GM23338 (cell line): Measurements from ENCODE around the gene KLKB1. TPM values are rescaled to one million over a fixed set of nuclear protein-coding genes. Genes with fewer than 3 reads are reported as not detected.

ENCODE experiments used
- ATAC-seq: fragments of 200-7000 bp; cut with Tn5 transposase; 3 replicates; pipeline ENCODE4 v1.9.1; 2020
- DNase-seq: peaks from one replicate; pipeline ENCODE4 v3.0.0-alpha.2; 2015; ENCODE audit warnings: low spot score
- H2AFZ ChIP-seq: fragments of 200-600 bp; sonication (generic); 2 replicates; pipeline ENCODE4 v1.8.0; 2016; ENCODE audit warnings: antibody characterized with exemption, mild to moderate bottlenecking, moderate library complexity
- H3F3A ChIP-seq: fragments of 200-600 bp; sonication (generic); replicated peaks from 2 replicates; pipeline ENCODE4 v1.8.0; 2017; ENCODE audit warnings: antibody characterized with exemption, mixed run types, low read depth
- H3K27ac ChIP-seq: fragments of 200-600 bp; sonication (generic); 2 replicates; pipeline ENCODE4 v1.6.1; 2016; ENCODE audit warnings: low read depth
- H3K27me3 ChIP-seq: fragments of 200-600 bp; sonication (generic); 2 replicates; pipeline ENCODE4 v1.8.0; 2016; ENCODE audit warnings: mild to moderate bottlenecking, mixed run types, moderate library complexity; ENCODE audit not compliant: insufficient read depth
- H3K36me3 ChIP-seq: fragments of 200-600 bp; sonication (generic); 2 replicates; pipeline ENCODE4 v1.8.0; 2016; ENCODE audit warnings: mild to moderate bottlenecking; ENCODE audit not compliant: insufficient read depth
- H3K4me1 ChIP-seq: fragments of 200-600 bp; sonication (generic); 2 replicates; pipeline ENCODE4 v1.8.0; 2016; ENCODE audit warnings: mild to moderate bottlenecking, moderate library complexity; ENCODE audit not compliant: insufficient read depth
- H3K4me2 ChIP-seq: fragments of 200-600 bp; sonication (generic); 2 replicates; pipeline ENCODE4 v1.7.1; 2017; ENCODE audit warnings: mixed run types
- H3K4me3 ChIP-seq: fragments of 200-600 bp; sonication (generic); 2 replicates; pipeline ENCODE4 v1.6.1; 2016; ENCODE audit warnings: mixed run types
- H3K79me2 ChIP-seq: fragments of 200-600 bp; sonication (generic); replicated peaks from 2 replicates; pipeline ENCODE4 v1.8.0; 2017; ENCODE audit warnings: mild to moderate bottlenecking; ENCODE audit not compliant: insufficient read depth
- H3K9me2 ChIP-seq: fragments of 200-600 bp; sonication (generic); 2 replicates; pipeline ENCODE4 v1.8.0; 2017; ENCODE audit not compliant: insufficient read depth
- H4K20me1 ChIP-seq: fragments of 200-600 bp; sonication (generic); replicated peaks from 2 replicates; pipeline ENCODE4 v1.8.0; 2017; ENCODE audit warnings: mild to moderate bottlenecking; ENCODE audit not compliant: insufficient read depth
- H3K27ac Mint-ChIP-seq: 2 replicates; pipeline ENCODE4 v1.8.0; 2020; ENCODE audit warnings: inconsistent platforms, mild to moderate bottlenecking, moderate library complexity, mixed read lengths
- H3K27me3 Mint-ChIP-seq: 3 replicates; pipeline ENCODE4 v1.8.0; 2022; ENCODE audit warnings: low read depth, mild to moderate bottlenecking, moderate library complexity, mixed read lengths, inconsistent platforms; ENCODE audit not compliant: insufficient read depth, poor library complexity
- H3K36me3 Mint-ChIP-seq: 3 replicates; pipeline ENCODE4 v1.8.0; 2021; ENCODE audit warnings: low read depth, mild to moderate bottlenecking, inconsistent platforms, moderate library complexity, mixed read lengths
- H3K4me1 Mint-ChIP-seq: 3 replicates; pipeline ENCODE4 v1.8.0; 2020; ENCODE audit warnings: mild to moderate bottlenecking, inconsistent platforms, mixed read lengths
- H3K4me3 Mint-ChIP-seq: 3 replicates; pipeline ENCODE4 v1.8.0; 2021; ENCODE audit warnings: moderate library complexity, mild to moderate bottlenecking, inconsistent platforms, mixed read lengths
- H3K9me3 Mint-ChIP-seq: 3 replicates; pipeline ENCODE4 v1.8.0; 2020; ENCODE audit warnings: moderate library complexity, mild to moderate bottlenecking, inconsistent platforms, mixed read lengths
- CREB1 ChIP-seq: fragments of 250-450 bp; sonication (Bioruptor Pico); IDR thresholded peaks from 2 replicates; pipeline ENCODE4 v1.5.0; 2020; ENCODE audit warnings: low read depth, mild to moderate bottlenecking, moderate library complexity
- EZH2 ChIP-seq: fragments of 200-600 bp; sonication (generic); IDR thresholded peaks from one replicate; pipeline ENCODE4 v1.8.0; 2017; ENCODE audit warnings: antibody characterized with exemption, mild to moderate bottlenecking, low read depth; ENCODE audit not compliant: unreplicated experiment
- EZH2phosphoT487 ChIP-seq: fragments of 200-600 bp; sonication (generic); IDR thresholded peaks from one replicate; pipeline ENCODE4 v1.8.1; 2018; ENCODE audit warnings: antibody characterized with exemption; ENCODE audit not compliant: unreplicated experiment
- JUNB ChIP-seq: IDR thresholded peaks from one replicate; pipeline ENCODE4 v1.6.1; 2016; ENCODE audit warnings: antibody characterized with exemption; ENCODE audit not compliant: unreplicated experiment
- NANOG ChIP-seq: IDR thresholded peaks from 2 replicates; pipeline ENCODE4 v1.6.1; 2016; ENCODE audit warnings: antibody characterized with exemption, borderline replicate concordance
- POLR2AphosphoS5 ChIP-seq: IDR thresholded peaks from 2 replicates; pipeline ENCODE4 v1.6.1; 2016; ENCODE audit warnings: antibody characterized with exemption, low read depth
- REST ChIP-seq: IDR thresholded peaks from one replicate; pipeline ENCODE4 v1.6.1; 2018; ENCODE audit warnings: antibody characterized with exemption; ENCODE audit not compliant: unreplicated experiment
- STAT1 ChIP-seq: IDR thresholded peaks from one replicate; pipeline ENCODE4 v1.6.1; 2016; ENCODE audit warnings: antibody characterized with exemption; ENCODE audit not compliant: unreplicated experiment
- ZNF114 ChIP-seq: fragments of 250-450 bp; sonication (Bioruptor Pico); IDR thresholded peaks from 2 replicates; pipeline ENCODE4 v1.5.0; 2020; ENCODE audit warnings: mild to moderate bottlenecking, moderate library complexity
- polyA plus RNA-seq: library from polyadenylated mRNA; unstranded; fragments of >200 nt; fragmentation: Nextera tagmentation; extraction: Ambion mirVana; gene quantifications from 2 replicates; pipeline ENCODE4 v1.2.1, GENCODE V29; 2016
- total RNA-seq: library from RNA; depleted of rRNA; stranded (reverse); fragments of >200 nt; shearing (Covaris generic); gene quantifications from 2 replicates; pipeline ENCODE4 v1.2.3, GENCODE V29; 2014
- TF ChIP-seq, protein P1 (sequence below): IDR thresholded peaks from 2 replicates; pipeline ENCODE4 v1.6.1; 2016; ENCODE audit warnings: antibody characterized with exemption
- TF ChIP-seq, protein P2 (sequence below), 2 experiments: fragments of 200-600 bp in 1 of 2; sonication (generic) in 1 of 2; conservative IDR thresholded peaks; 2 replicates each; pipeline versions ENCODE4 v1.5.1 to v1.6.1; 2016 to 2017; ENCODE audit warnings: antibody characterized with exemption in 2 of 2, low read depth in 2 of 2, mild to moderate bottlenecking in 2 of 2, moderate library complexity in 1 of 2

KLKB1 gene
- total and polyA plus RNA-seq, 2 experiments from 2014 or later = 8.6 to 10.9 TPM

GRCh38 chr4:186283311-186283710, 56.0 kb downstream of the KLKB1 start:
- no peak overlapping the region for H3K27ac Mint-ChIP-seq
- H3K9me3 Mint-ChIP-seq = no peaks in the 10 kb centered on the region

More at GRCh38 chr4:186283311-186283710, 56.0 kb downstream of the KLKB1 start:
- Mint-ChIP-seq H3K27me3 (peaks cover 2% of the 10 kb centered on the region), H3K4me3 (no peak overlapping the region), H3K36me3 (no peaks in the 10 kb centered on the region), H3K4me1 (peaks cover 3% of the 10 kb centered on the region; the same call in 2 of the 3 replicates)
- H3K4me3 ChIP-seq = no peak overlapping the region
- H3K27ac ChIP-seq = no peak overlapping the region
- DNase-seq = no peak
- no peaks in the 10 kb centered on the region for H3F3A ChIP-seq
- H3K27me3 ChIP-seq = no peaks in the 10 kb centered on the region
- peak overlapping the region; percentile 72 for H2AFZ ChIP-seq
- H3K4me1 ChIP-seq = no peaks in the 10 kb centered on the region
- H3K36me3 ChIP-seq = no peaks in the 10 kb centered on the region
- no peaks in the 10 kb centered on the region for H3K79me2 ChIP-seq
- no peak for ATAC-seq
- no peaks in the 10 kb centered on the region for H4K20me1 ChIP-seq
- no peaks in the 10 kb centered on the region for H3K9me2 ChIP-seq
- TF ChIP-seq NANOG = no peak
- TF ChIP-seq ZNF114 (CRISPR knock-in tag) = no peak
- no peak for TF ChIP-seq POLR2AphosphoS5
- TF ChIP-seq EZH2 = no peak
- TF ChIP-seq CREB1 (CRISPR knock-in tag) = no peak
- TF ChIP-seq, protein P1, sequence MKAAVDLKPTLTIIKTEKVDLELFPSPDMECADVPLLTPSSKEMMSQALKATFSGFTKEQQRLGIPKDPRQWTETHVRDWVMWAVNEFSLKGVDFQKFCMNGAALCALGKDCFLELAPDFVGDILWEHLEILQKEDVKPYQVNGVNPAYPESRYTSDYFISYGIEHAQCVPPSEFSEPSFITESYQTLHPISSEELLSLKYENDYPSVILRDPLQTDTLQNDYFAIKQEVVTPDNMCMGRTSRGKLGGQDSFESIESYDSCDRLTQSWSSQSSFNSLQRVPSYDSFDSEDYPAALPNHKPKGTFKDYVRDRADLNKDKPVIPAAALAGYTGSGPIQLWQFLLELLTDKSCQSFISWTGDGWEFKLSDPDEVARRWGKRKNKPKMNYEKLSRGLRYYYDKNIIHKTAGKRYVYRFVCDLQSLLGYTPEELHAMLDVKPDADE = no peak
- no peak for TF ChIP-seq STAT1
- no peak for TF ChIP-seq EZH2phosphoT487
- no peak for TF ChIP-seq JUNB
- TF ChIP-seq, protein P2, sequence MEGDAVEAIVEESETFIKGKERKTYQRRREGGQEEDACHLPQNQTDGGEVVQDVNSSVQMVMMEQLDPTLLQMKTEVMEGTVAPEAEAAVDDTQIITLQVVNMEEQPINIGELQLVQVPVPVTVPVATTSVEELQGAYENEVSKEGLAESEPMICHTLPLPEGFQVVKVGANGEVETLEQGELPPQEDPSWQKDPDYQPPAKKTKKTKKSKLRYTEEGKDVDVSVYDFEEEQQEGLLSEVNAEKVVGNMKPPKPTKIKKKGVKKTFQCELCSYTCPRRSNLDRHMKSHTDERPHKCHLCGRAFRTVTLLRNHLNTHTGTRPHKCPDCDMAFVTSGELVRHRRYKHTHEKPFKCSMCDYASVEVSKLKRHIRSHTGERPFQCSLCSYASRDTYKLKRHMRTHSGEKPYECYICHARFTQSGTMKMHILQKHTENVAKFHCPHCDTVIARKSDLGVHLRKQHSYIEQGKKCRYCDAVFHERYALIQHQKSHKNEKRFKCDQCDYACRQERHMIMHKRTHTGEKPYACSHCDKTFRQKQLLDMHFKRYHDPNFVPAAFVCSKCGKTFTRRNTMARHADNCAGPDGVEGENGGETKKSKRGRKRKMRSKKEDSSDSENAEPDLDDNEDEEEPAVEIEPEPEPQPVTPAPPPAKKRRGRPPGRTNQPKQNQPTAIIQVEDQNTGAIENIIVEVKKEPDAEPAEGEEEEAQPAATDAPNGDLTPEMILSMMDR (conservative IDR thresholded peaks at IDR 0.05; ENCODE audit: low read depth in 2 of 2) = no peak
- TF ChIP-seq REST = no peak
- no peak overlapping the region for H3K4me2 ChIP-seq
